ENCODE results near the gene PIK3C2G.

The PIK3C2G gene

DNA sequence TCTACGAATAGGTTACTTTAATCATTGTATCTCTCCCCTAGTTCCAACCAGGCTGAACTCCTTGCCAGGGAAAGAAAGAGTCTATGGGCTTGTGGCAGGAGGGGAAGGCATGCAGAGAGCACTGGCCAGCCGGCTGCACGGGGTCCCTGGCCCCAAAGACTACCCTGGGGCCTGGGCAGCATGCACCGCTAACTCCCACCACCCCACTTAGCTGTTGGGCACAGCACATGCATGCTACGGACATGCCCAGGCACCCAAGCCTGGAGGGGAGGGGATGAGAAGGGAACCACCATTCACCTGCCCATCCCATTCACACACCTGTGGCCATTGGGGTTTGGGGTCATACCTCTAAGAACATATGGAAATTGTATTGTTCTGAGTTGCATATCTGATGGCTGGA lies 94.1 kb downstream of the PIK3C2G start:
- DNase-seq, result no peak

DNA sequence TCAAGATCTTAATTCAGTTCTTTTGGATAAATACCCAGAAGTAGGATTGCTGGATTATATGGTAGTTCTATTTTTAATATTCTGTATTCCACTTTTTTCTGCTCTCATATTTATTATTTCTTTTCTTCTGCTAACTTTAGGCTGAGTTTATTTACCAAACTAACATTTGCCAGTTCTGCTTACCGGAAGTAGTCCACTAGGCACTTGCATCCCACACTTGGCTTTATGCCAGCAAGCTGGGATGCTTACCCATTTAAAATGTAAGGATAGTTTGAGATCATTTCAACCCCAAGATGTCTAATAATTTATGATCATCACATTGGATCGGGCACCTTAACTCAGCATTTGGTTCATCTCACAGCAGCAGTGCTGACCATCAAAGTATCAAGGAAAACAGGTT lies 96.8 kb downstream of the PIK3C2G start:
- DNase-seq, result no peak

DNA sequence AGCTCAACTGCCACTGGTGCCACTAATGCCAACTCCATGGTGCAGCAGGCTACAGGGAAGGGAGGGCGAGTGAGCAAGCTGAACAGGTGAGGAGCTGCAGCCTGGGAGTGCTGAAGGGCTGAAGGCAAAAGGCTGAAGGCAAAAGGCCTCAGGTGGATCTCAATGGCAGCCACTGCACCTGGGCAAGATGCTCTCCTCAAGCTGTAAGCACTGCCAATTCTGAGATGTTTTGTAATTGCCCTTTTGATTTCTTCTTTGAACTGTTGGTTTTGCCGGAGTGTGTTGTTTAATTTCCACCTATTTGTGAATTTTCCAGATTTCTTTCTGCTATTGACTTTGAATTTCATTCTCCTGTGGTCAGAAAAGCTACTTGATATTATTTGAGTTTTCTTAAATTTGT lies 97.6 kb downstream of the PIK3C2G start:
- no peak for DNase-seq

DNA sequence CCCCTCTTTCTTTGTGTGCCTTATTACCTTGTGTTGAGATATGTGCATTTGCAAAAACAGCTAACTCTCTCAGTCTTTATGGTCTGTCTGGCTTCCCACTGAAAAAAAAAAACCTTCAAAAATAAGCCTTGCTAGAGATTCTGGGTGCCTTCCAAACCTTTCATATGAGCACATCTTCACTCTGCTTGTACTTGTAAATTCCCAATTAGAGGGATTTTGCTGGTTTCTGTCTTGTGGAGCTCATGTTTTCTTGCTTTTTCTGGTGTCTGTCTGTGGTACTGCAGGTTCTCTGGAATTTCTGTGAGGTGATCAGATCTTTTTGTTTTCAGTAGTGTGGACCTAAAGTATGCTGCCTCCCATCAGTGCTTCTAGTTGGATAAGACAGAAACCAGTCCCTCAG lies 100.1 kb downstream of the PIK3C2G start:
- DNase-seq, result no peak

DNA sequence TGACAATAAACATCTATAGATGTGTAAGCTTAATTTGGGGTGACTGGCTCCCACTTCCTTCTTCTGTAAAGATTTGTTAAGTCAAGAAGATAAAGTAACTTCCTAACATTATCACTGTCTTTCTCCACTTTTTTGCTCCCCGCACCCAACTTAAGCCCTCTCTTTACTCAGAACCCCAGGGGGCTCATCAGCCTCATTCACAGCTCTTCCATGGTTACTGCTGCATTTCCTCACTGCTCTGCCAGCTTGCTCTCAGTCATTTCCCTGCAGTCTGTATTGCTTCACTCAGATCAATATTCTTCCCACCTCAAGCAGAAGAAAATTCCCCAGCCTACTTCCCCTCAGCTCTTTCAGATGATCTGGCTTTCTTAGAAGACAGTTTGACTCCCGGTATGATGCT lies 102.0 kb downstream of the PIK3C2G start:
- DNase-seq, result no peak

DNA sequence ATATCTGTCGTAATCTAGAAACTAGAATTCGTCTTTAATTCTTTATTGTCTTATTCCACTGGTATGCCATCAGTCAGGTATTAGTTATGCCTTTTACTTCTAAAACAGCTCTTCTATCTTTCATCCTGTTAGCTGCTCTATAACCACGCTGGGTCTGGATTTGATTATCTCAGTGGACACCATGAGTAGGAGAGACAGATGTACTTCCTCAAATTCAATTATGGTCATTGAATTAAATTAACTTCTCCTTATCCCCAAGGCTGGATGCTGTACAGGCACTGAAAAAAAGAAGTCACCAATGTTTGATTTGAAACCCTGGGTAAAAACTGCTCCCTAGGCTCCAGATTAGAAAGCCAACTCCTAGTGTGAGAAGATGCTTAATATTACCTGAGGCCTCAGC lies 107.3 kb downstream of the PIK3C2G start:
- DNase-seq, result no peak

DNA sequence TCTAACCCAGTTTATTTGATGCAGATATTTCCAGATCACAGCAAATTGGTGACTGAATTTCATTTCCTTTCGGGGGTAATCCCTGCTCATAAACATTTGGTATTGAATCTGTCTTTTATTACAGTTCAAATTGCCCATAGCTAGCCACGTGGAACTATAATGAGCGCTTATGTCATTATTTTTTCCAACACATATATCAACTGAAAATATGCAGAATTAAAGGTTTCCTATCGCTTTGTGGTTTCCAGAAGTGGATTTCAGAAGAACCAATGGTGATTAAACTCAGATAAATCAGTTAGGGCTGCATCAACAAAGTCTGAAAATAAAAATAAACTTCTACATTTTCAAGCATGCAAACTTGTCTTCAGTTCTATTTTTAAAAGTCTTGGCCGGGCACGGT lies 111.9 kb downstream of the PIK3C2G start:
- no peak for DNase-seq

DNA sequence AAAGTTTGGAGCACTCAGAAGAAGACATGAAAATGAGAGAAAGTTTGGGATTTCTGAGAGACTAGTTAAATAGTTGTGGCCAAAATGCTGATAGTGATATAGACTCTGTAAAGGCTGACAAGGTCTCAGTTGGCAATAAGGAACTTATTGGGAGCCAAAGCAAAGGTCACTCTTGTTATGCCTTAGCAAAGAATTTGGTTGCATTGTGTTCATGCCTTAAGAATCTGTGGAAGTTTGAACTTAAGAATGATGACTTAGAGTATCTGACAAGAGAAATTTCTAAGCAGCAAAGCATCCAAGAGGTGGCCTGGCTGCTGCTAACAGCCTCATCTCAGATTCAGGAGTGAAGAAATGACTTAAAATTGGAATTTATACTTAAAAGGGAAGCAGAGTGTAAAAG lies 113.8 kb downstream of the PIK3C2G start:
- DNase-seq, result no peak

DNA sequence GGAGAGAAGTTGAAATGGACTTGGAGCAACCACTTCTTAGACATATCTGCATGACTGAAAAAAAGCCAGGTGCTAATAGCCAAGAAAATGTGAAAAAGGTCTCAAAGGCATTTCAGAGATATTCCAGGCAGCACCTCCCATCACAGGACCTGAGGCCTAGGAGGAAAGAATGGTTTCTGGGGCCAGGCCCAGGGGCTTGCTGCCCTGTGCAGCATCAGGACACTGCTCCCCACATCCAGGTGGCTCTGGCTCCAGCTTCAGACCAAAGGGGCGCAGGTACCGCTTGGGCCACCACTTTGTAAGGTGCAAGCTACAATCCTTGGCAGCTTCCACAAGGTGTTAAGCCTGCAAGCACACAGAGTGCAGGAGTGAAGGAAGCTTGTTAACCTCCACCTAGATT lies 114.3 kb downstream of the PIK3C2G start:
- DNase-seq, result no peak

DNA sequence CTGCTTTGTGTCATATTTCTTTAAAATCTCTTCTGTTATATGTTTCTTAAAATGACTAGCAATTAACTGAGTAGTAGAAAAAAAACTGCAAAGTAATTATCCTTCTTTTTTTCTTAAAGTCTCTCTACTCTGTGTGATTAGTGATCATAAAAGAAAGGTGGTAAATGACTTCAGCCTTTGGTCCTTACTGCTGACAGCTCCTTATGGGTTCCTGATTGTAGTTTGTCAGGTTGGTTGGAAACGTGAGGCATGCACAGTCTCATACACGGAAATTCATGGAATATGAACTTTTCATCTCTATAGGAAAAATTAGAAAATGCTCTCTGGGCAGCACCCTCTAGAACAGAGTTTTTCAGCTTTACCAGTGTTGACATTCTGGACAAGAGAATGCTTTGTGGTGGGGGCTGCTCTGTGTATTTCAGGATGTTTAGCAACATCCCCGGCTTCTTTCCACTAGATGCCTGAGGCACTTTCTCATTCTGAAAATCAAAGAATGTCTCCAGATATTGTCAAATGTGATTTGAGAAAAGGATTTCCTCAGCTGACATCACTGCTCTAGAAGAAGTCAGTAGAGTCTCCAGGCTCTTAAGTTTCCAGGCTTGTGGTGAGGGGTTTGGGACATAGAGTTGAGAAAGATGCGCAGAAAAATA lies 121.0 kb downstream of the PIK3C2G start:
- DNase-seq, result no peak

DNA sequence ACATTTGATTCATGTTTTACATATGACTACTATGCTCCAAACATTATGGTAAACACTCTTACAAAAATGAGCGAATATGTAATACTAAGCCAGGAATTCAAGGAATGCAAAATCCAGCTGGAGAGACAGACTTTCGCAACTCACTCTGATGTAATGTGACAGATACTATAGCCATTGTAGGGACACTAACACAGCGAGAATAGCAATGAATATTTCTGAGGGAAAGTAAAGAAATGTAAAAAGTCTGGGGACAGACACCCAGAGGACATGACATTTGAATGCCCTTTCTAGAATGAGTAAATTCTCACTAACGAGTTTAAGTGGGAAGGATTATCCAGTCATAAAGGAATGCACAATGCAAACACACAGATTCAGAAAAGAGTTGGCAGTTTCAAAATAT lies 121.9 kb downstream of the PIK3C2G start:
- peak; percentile 35 for DNase-seq

DNA sequence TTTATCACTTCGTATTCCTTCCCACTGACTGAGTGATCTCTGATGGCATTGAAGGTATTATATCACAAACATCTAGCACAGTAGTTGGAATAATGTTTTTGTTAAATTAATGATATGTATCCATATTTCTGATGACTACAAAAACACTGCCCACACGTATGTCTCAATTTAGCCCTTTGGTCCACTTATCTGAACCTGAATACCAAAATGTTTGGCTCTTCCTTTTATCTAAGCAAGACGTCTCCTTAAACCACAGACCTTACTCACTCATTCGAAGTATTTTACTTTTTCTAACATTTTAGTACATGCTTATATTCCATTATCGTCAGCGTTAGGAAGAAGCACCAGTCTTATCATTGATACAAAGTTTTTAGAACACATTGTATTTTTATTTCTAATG lies 126.4 kb downstream of the PIK3C2G start:
- no peak for DNase-seq

DNA sequence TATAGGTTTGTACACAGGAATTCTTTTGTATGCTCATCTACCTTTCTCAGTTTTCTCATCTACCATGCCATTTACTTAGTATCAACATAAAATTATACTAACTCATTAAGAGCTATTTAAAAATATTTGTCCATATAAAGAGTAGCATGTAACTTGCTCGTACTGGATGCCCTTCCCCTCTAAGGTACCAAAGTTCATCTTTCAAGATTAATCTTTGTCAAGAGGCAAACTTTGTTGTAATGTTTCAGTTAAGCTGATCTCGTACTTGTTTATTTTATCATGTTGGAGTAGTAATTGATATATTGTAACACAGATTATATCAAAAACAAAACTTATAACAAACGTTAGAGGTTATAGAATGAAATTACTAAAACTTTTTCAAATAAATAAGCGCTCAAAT lies 128.5 kb downstream of the PIK3C2G start:
- no peak for DNase-seq

DNA sequence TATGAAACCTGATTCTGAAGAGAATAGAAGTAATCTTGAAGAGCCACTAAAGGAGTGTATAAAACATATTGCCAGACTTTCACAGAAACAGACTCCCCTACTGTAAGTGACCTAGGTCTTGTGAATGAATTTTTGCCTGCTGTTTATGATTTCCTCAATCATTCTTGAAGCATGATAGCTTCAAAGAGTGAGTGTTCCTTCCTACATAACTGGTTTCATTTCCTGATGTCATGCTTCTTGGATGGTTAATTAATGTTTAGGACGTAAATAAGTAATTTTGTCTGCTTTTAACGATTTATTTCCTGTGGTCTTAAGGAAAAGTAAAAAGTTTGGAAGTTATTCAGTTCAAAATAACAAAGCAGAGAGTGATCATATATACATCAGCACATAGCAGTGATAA lies 129.8 kb downstream of the PIK3C2G start:
- DNase-seq, result no peak

DNA sequence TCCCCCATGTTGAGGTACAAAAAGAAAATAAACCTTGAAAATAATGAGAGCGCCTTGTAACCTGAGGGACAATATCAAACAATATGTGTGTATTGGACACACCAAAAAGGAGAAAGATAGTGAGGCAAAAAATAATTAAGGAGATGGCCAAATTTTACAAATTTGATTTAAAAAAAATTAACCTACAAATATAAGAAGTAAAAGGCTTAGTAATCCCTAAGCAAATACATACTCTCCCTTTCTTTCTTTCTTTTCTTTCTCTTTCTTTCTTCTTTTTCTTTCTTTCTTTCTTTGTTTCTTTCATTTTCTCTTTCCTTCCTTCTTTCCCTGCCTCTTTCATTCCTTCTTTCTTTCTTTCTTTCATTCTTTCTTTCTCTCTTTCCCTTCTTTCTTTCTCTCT lies 133.4 kb downstream of the PIK3C2G start:
- DNase-seq, result no peak

DNA sequence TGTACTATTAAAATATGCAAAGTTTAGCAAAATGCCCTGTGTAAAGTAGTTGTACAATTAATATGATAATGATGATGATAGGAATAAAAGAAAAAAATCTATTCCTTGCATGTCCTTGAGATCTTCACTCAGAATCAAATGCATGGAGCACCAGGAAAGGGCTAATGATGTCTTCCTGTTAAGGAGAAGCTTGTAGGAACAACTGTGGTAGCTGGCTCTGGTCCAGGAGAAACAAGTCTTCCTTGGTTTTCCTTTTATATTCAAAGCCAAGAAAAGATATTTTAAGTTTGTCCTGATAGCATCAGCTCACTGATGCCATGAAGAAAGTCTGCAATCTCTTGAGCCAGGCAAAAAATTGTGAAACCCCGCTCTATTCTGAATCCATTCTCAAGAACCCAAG lies 138.9 kb downstream of the PIK3C2G start:
- no peak for DNase-seq

DNA sequence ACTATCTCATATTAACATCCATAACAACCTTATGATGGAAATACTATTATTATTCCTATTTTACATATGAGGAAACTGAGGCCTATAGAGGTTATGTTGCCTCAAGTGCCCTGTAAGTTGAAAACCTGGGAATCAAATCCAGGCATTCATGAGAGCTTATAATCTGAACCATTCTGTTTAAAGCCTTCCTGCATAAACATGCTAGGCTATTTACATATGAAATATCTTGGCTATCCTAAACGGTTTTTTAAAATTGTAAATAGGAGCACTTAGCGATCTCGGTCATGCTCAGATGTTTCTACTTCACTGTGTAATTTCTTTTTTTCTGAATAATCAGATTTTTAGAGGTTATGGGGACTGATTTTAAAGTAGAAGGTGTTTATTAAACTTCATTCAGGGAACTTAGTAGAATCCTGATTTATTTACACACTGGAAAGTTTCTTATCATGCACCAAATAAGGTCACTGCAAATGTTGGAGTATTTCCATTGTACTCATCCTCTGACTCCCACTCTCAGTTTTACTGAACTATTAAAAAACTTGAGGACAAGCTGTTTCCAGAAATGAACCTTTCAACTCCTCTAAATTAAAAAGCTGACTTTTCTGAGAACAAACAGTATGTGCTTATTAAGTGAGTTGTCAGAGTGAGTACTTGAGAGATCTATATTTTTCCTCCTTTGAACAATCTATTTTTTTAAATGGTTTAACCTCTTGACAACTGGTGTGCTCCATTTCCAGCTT lies 141.7 kb downstream of the PIK3C2G start:
- no peak for DNase-seq

DNA sequence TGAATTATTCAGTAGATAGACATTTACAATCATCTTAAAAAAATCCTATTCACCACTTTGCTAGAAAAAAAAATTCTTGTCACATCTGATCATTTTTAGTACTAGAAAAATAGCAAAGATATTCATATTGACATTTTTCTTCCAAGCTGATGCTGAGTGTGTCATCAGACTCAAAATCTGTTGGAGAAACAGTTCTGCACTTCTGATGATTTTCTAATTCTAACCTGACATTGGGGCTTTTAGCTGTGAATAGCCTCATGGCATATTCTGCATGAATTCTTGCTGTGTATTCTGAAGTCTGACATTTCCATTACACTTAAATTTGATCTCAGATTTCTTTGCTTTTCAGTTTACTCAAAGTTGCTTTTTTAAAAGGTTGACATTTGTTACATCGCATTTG lies 150.1 kb downstream of the PIK3C2G start:
- no peak for DNase-seq

DNA sequence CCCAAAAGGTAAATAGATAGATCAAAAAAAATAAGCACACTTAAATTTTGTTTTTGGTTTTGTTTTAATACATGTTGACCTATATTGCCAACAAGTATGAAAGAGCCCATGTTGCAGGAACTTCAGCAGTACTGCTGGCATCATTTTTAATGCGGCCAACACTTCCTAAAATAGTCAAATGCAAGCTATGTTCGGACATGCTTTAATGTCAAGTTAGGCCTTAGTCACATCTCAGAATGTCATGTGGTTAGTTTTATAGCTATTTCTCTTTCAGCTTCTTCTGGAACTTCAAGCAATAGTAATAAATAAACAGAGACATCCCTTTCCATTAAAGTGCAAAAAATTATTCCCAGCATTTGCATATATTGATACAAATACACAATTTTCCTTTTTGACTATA lies 153.4 kb downstream of the PIK3C2G start:
- DNase-seq, result no peak

DNA sequence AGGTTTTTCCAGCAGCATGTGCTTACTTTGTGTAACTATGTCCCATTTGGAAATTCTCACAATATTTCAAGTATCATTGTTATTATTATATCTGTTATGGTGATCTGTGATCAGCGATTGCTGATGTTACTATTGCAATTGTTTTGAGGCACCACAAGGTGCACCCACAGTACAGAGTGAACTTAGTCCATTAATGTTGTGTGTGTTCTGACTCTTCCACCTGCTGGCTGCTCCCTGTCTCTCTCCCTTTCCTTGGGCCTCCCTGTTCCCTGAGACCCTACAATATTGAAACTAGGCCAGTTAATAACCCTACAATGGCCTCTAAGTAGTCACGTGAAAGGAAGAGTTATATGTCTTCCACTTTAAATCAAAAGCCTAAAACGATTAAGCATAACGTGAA lies 153.9 kb downstream of the PIK3C2G start:
- no peak for DNase-seq

DNA sequence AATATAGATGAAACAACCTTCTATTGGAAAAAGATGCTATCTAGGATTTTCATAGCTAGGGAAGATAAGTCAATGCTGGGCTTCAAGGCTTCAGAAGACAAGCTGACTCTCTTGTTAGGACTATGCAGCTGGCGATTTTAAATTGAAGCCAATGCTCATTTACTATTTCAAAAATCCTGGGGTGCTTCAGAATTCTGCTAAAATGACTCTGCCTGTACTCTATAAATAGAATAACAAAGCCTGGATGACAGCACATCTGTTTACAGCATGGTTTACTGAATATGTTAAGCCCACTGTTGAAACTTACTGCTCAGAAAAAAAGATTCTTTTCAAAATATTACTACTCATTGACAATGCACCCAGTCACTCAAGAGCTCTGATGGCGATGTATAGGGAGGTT lies 155.1 kb downstream of the PIK3C2G start:
- no peak for DNase-seq

DNA sequence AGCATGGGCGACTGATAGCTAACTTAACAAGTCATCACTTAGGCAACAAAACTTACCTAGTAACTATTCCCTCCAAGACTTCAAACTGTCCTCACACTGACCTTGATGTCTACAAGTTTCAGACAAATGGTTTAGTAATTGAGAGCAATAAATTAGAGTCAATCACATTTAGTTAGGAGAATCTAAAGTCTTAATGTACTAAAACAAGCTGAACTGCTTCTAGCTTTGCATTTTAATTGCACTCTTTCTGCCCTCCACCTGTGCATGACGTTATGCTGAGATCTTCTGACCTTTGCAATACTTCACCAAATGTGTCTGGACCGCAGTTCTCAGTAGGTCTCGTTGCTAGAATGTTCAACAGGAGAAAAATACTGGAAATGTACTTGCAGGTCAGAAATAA lies 158.0 kb downstream of the PIK3C2G start:
- no peak for DNase-seq

DNA sequence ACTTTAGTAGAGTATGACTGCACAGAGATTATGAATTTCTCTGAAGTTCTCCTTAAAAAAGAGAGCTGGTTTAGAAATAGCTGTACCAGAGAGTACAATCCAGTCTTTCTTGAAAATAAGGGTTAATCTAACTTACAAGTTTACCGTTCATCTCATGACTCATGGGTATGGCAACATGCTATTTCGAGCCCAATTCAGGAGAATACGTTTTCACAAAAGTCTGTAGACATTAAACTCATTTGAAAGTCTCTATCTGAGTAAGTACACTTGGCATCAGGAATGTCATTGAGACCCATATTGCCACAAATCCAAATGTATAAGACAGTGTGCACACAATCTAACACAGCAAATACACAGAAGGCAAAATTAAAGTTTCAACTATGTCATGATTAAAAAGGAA lies 160.5 kb downstream of the PIK3C2G start:
- DNase-seq, result no peak

DNA sequence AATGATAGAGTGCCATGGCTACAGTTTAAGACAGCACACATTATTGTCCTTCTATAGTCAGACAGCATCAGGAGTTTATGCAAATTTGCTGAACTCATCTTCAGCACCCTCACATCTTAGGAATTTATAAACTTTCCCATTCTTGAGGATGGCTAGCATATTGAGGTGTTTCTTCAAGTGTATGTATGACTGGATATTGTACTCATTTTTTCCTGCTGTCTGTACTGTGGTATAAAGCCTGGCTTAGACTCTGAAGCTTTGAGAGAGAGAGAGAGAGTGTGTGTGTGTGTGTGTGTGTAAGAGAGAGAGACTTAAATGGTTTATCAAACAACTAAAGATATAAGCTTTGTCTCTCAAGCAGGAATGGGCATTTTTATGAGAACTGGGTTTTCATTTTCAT lies 161.6 kb downstream of the PIK3C2G start:
- no peak for DNase-seq

DNA sequence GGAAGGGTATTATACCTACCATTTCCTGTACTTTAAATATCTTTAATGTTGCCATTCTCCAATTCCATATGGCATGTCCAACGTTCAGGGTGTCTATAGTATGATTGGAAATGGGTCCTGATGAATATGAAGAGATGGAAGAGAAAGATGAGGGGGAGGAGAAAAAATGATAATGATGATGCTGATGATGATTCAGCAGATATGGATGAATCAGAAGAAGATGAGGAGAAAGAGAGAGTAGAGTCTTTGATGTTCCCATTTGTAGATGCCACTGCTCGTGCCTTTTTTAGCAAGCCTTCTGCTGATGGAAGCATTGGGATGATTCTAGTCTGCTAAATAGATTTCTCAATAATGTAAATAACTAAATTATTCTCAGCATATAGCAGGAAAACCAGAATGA lies 163.5 kb downstream of the PIK3C2G start:
- no peak for DNase-seq

Measured in right hindlimb (tissue), 1 donor.